Panc1 (cell line): ENCODE measurements around the gene GSTM1. TPM values are rescaled to one million over a fixed set of nuclear protein-coding genes. Genes with fewer than 3 reads are reported as not detected.

Experiments
- ATAC-seq: fragments of 200-7000 bp; cut with Tn5 transposase; 2 replicates; pipeline ENCODE4 v1.9.1; 2020; ENCODE audit warnings: mild to moderate bottlenecking, moderate library complexity
- BruUV-seq: library from RNA; stranded (reverse); fragments of 400-500 nt; replicated peaks from 2 replicates; lab custom pipeline; 2021; lab: Mats Ljungman, UMichigan
- CTCF ChIA-PET: fragments of 300-600 bp; sonication (Branson Sonifier 250); formaldehyde crosslinking; loops from one replicate; lab custom pipeline; 2022; ENCODE audit warnings: antibody characterized with exemption; lab: Charles Lee
- POLR2A ChIA-PET: fragments of 300-600 bp; sonication (Branson Sonifier 250); formaldehyde crosslinking; loops from one replicate; lab custom pipeline; 2022; ENCODE audit warnings: antibody characterized with exemption; lab: Charles Lee
- DNase-seq: peaks from one replicate; pipeline ENCODE4 v3.0.0-alpha.2; 2010; ENCODE audit warnings: low read depth, low spot score
- H3K27ac ChIP-seq: 2 replicates; pipeline ENCODE4 v1.5.1; 2011; ENCODE audit warnings: mild to moderate bottlenecking, low read length, inconsistent platforms
- H3K27me3 ChIP-seq: fragments of 200-500 bp; sonication (Bioruptor generic); 2 replicates; pipeline ENCODE4 v1.6.0; 2014; ENCODE audit warnings: low read length, inconsistent platforms; ENCODE audit not compliant: control insufficient read depth, insufficient read depth
- H3K36me3 ChIP-seq: fragments of 200-500 bp; sonication (Bioruptor generic); 2 replicates; pipeline ENCODE4 v1.5.1; 2014; ENCODE audit warnings: inconsistent platforms, mild to moderate bottlenecking, low read length, moderate library complexity; ENCODE audit not compliant: control insufficient read depth, insufficient read depth
- H3K4me1 ChIP-seq: 2 replicates; pipeline ENCODE4 v1.5.1; 2011; ENCODE audit warnings: inconsistent platforms, mild to moderate bottlenecking, low read length, moderate library complexity; ENCODE audit not compliant: control insufficient read depth, insufficient read depth
- H3K4me3 ChIP-seq, 2 experiments: 2 replicates each; pipeline ENCODE4 v1.5.1; 2011 to 2012; ENCODE audit warnings: low read depth in 2 of 2, low read length in 2 of 2, mild to moderate bottlenecking in 2 of 2, inconsistent platforms in 1 of 2, moderate library complexity in 1 of 2
- H3K9me3 ChIP-seq: fragments of 200-500 bp; sonication (Bioruptor generic); 2 replicates; pipeline ENCODE4 v1.5.1; 2014; ENCODE audit warnings: low read depth, mild to moderate bottlenecking, inconsistent platforms, low read length, moderate library complexity; ENCODE audit not compliant: control insufficient read depth, insufficient read depth
- POLR2AphosphoS5 ChIP-seq: IDR thresholded peaks from 2 replicates; pipeline ENCODE4 v1.6.1; 2012; ENCODE audit warnings: mild to moderate bottlenecking, low read depth, low read length, moderate library complexity
- SIN3A ChIP-seq: IDR thresholded peaks from 2 replicates; pipeline ENCODE4 v1.6.1; 2012; ENCODE audit warnings: low read depth, mild to moderate bottlenecking, low read length, moderate library complexity, borderline replicate concordance; ENCODE audit not compliant: insufficient read depth
- TCF7L2 ChIP-seq: IDR thresholded peaks from 2 replicates; pipeline ENCODE4 v1.6.1; 2011; ENCODE audit warnings: mild to moderate bottlenecking, low read depth, low read length, inconsistent platforms
- in situ Hi-C: cut with HindIII; loops from 2 replicates; pipeline ENCODE4 v1.10.0; 2016; ENCODE audit warnings: low sequenced_read_pairs, low pct_unique_long_range_greater_than_20kb
- intact Hi-C: fragments of 100-400 bp; cut with micrococcal nuclease; formaldehyde crosslinking; loops from one replicate; pipeline ENCODE4 v1.10.0; 2022; ENCODE audit not compliant: unreplicated experiment
- total RNA-seq: library from RNA; stranded (reverse); gene quantifications from one replicate; pipeline ENCODE4 v1.2.1, GENCODE V29; 2021; ENCODE audit not compliant: unreplicated experiment
- TF ChIP-seq, protein P1 (sequence below): fragments of 450-650 bp; IDR thresholded peaks from 2 replicates; pipeline ENCODE4 v1.5.1; 2017; ENCODE audit warnings: mild to moderate bottlenecking
- TF ChIP-seq, protein P2 (sequence below), 2 experiments: IDR thresholded peaks; 2 replicates each; pipeline ENCODE4 v1.6.1; 2011 to 2012; ENCODE audit warnings: low read depth in 2 of 2, control low read depth in 1 of 2, low read length in 1 of 2, mild to moderate bottlenecking in 1 of 2, moderate library complexity in 1 of 2; ENCODE audit not compliant: insufficient read depth in 1 of 2

The GSTM1 gene
- total RNA-seq, 1 experiment from 2014 or later: not detected

DNA sequence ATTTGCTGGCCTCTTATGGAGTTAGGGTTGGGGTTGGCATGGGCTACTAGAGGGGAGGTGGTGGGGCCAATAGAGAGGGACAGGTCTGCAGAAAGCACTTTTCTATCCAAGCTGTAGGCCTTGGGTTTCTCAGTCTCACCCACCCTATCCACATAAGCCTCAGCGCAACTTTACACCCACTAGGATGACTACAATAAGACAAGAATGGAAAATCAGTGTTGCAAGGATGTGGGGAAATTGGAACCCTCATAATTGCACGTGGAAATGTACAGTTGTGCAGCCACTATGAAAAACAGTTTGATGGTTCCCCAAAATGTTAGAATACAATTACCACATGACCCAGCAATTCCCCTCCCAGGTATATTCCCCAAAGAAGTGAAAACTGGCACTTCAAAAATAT, 45.8 kb upstream of the GSTM1 start (continued):
- TF ChIP-seq, protein P1, sequence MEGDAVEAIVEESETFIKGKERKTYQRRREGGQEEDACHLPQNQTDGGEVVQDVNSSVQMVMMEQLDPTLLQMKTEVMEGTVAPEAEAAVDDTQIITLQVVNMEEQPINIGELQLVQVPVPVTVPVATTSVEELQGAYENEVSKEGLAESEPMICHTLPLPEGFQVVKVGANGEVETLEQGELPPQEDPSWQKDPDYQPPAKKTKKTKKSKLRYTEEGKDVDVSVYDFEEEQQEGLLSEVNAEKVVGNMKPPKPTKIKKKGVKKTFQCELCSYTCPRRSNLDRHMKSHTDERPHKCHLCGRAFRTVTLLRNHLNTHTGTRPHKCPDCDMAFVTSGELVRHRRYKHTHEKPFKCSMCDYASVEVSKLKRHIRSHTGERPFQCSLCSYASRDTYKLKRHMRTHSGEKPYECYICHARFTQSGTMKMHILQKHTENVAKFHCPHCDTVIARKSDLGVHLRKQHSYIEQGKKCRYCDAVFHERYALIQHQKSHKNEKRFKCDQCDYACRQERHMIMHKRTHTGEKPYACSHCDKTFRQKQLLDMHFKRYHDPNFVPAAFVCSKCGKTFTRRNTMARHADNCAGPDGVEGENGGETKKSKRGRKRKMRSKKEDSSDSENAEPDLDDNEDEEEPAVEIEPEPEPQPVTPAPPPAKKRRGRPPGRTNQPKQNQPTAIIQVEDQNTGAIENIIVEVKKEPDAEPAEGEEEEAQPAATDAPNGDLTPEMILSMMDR: no peak

DNA sequence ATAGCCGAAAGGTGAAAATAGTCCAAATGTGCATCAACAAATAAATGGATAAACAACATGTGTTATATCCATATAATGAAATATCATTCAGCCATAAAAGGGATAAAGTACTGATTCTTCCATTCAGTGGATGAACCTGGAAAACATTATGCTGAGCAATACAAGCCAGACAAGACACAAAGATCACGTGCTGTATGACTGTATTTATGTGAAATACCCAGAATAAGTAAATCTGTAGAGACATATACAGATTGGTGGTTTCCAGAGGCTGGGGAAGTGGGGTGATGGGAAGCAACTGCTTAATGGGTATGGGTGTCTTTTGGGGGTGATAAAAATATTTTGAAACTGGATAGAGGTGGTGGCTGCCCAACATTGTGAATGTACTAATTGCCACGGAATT, 45.0 kb upstream of the GSTM1 start:
- ATAC-seq (no peak), DNase-seq (no peak)
- in situ Hi-C loops (no loop called here), intact Hi-C loops (loop anchor here (2.0 to 5.0 kb wide), 2 partner anchors 130 to 340 kb away; partner anchors contain the start of gene AHCYL1)
- ChIA-PET POLR2A (no interaction called here), CTCF (interaction anchor here (0.6 kb wide), 1 partner anchor 145 kb away, joined by 3 read pairs; no protein-coding TSS in a partner anchor)
- peaks cover 8% of the 10 kb centered on the region; the same call in 1 of the 2 replicates for H3K4me1 ChIP-seq
- no peak overlapping the region for H3K4me3 ChIP-seq
- no peaks in the 10 kb centered on the region for H3K27me3 ChIP-seq
- H3K27ac ChIP-seq: no peak overlapping the region
- no TSS peak for BruUV-seq
- H3K9me3 ChIP-seq: no peaks in the 10 kb centered on the region
- TF ChIP-seq, protein P2, sequence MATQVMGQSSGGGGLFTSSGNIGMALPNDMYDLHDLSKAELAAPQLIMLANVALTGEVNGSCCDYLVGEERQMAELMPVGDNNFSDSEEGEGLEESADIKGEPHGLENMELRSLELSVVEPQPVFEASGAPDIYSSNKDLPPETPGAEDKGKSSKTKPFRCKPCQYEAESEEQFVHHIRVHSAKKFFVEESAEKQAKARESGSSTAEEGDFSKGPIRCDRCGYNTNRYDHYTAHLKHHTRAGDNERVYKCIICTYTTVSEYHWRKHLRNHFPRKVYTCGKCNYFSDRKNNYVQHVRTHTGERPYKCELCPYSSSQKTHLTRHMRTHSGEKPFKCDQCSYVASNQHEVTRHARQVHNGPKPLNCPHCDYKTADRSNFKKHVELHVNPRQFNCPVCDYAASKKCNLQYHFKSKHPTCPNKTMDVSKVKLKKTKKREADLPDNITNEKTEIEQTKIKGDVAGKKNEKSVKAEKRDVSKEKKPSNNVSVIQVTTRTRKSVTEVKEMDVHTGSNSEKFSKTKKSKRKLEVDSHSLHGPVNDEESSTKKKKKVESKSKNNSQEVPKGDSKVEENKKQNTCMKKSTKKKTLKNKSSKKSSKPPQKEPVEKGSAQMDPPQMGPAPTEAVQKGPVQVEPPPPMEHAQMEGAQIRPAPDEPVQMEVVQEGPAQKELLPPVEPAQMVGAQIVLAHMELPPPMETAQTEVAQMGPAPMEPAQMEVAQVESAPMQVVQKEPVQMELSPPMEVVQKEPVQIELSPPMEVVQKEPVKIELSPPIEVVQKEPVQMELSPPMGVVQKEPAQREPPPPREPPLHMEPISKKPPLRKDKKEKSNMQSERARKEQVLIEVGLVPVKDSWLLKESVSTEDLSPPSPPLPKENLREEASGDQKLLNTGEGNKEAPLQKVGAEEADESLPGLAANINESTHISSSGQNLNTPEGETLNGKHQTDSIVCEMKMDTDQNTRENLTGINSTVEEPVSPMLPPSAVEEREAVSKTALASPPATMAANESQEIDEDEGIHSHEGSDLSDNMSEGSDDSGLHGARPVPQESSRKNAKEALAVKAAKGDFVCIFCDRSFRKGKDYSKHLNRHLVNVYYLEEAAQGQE (IDR thresholded peaks at IDR 0.05; ENCODE audit: insufficient read depth in 1 of 2, low read depth in 2 of 2, low read length in 1 of 2): no peak
- TF ChIP-seq TCF7L2 (no peak), SIN3A (no peak), POLR2AphosphoS5 (no peak)
- TF ChIP-seq, protein P1: no peak
- H3K36me3 ChIP-seq: no peaks in the 10 kb centered on the region

DNA sequence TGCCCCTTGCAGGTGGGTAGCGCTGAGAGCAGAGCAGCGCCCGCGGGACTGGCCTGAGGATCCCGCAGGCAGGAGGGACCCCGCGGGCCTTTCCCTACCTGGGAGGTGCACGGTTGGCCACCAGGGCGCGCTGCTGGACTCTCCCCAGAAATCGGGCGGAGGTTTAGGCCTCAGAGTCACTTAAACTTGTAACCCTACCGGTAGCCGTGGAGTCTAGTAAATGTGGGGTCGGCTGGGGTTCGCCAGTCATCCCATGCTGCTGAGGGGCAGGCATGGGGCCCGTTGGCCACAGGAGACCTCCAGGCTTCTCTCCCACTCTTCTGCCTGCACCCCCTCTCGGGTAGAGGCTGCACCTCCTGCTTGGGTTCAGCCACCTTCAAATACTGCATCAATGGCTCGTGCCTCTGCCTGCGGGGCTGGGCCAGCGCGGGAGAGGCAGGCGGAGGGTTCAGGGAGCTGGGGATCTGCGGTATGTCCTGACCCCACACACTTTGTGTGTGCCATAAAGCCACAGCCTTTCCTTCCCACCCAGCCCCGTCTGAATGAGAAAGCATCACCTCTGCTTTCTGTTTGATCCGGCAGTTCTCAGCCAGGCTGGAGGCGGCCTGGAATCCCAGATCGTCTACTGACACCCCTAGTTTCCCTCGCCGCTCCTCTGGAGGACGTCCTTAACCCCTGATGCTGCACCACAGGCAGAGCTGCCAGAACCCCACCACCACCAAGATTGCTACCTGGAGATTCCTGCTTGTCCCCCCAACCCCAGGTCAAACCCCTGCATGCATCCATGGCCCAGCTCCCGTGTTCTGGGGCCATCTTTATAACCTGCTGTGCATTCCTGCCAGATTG, 44.0 kb upstream of the GSTM1 start:
- H3K36me3 ChIP-seq: no peaks in the 10 kb centered on the region
- CTCF ChIA-PET: interaction anchor here (0.6 to 1.9 kb wide), 3 partner anchors 97 to 341 kb away, joined by 3 to 7 read pairs (median 3); partner anchors contain the start of gene AHCYL1
- peak overlapping the region in 1 of 2 experiments; percentile 8; a peak in 1 of 4 replicates for H3K4me3 ChIP-seq
- intact Hi-C loops (loop anchor here (2.0 to 5.0 kb wide), 2 partner anchors 129 to 339 kb away; partner anchors contain the start of gene AHCYL1), in situ Hi-C loops (no loop called here)
- no peaks in the 10 kb centered on the region for H3K9me3 ChIP-seq
- H3K27ac ChIP-seq: peak overlapping the region; percentile 41
- no peaks in the 10 kb centered on the region for H3K27me3 ChIP-seq
- POLR2A ChIA-PET: no interaction called here
- H3K4me1 ChIP-seq: peaks cover 8% of the 10 kb centered on the region; the same call in 1 of the 2 replicates
- TF ChIP-seq, protein P1: peak; percentile 90
- TF ChIP-seq TCF7L2: no peak
- ATAC-seq (peak; percentile 94), DNase-seq (no peak)
- no TSS peak for BruUV-seq
